GM23248 (cell line): ENCODE results near the gene PTPN7. TPM values are rescaled to one million over a fixed set of nuclear protein-coding genes. Genes with fewer than 3 reads are reported as not detected.

ENCODE experiments used
- DNase-seq: peaks from one replicate; pipeline ENCODE4 v3.0.0-alpha.2; 2015
- H2AFZ ChIP-seq: fragments of 200-600 bp; sonication (generic); 2 replicates; pipeline ENCODE4 v1.6.1; 2016; ENCODE audit warnings: antibody characterized with exemption
- H3F3A ChIP-seq: fragments of 200-600 bp; sonication (generic); 2 replicates; pipeline ENCODE4 v1.6.1; 2016; ENCODE audit warnings: mild to moderate bottlenecking, antibody characterized with exemption, mixed run types; ENCODE audit not compliant: insufficient read depth
- H3K27ac ChIP-seq: fragments of 200-600 bp; sonication (generic); 2 replicates; pipeline ENCODE4 v1.5.1; 2016; ENCODE audit warnings: mild to moderate bottlenecking
- H3K27me3 ChIP-seq: fragments of 200-600 bp; sonication (generic); replicated peaks from 2 replicates; pipeline ENCODE4 v1.6.1; 2016; ENCODE audit warnings: mild to moderate bottlenecking; ENCODE audit not compliant: insufficient read depth
- H3K36me3 ChIP-seq: fragments of 200-600 bp; sonication (generic); 2 replicates; pipeline ENCODE4 v1.6.1; 2016; ENCODE audit warnings: low read depth, mild to moderate bottlenecking
- H3K4me1 ChIP-seq: fragments of 200-600 bp; sonication (generic); 2 replicates; pipeline ENCODE4 v1.6.1; 2016; ENCODE audit warnings: mild to moderate bottlenecking; ENCODE audit not compliant: insufficient read depth
- H3K4me2 ChIP-seq: fragments of 200-600 bp; sonication (generic); one replicate; pipeline ENCODE4 v1.6.1; 2016; ENCODE audit warnings: mild to moderate bottlenecking; ENCODE audit not compliant: unreplicated experiment
- H3K4me3 ChIP-seq: fragments of 200-600 bp; sonication (generic); 2 replicates; pipeline ENCODE4 v1.5.1; 2016; ENCODE audit warnings: mild to moderate bottlenecking
- H3K79me2 ChIP-seq: fragments of 200-600 bp; sonication (generic); 2 replicates; pipeline ENCODE4 v1.6.1; 2016; ENCODE audit warnings: mild to moderate bottlenecking; ENCODE audit not compliant: insufficient read depth
- H3K9ac ChIP-seq: fragments of 200-600 bp; sonication (generic); 2 replicates; pipeline ENCODE4 v1.6.1; 2016; ENCODE audit warnings: mild to moderate bottlenecking
- H3K9me2 ChIP-seq: fragments of 200-600 bp; sonication (generic); 2 replicates; pipeline ENCODE4 v1.6.1; 2016; ENCODE audit warnings: mixed run types, mild to moderate bottlenecking, moderate library complexity; ENCODE audit not compliant: insufficient read depth
- H3K9me3 ChIP-seq: fragments of 200-600 bp; sonication (generic); one replicate; pipeline ENCODE4 v1.6.1; 2017; ENCODE audit warnings: low read depth
- H4K20me1 ChIP-seq: fragments of 200-600 bp; sonication (generic); 2 replicates; pipeline ENCODE4 v1.6.0; 2016; ENCODE audit not compliant: insufficient read depth
- EZH2 ChIP-seq: fragments of 200-600 bp; sonication (generic); IDR thresholded peaks from 2 replicates; pipeline ENCODE4 v1.6.1; 2018; ENCODE audit warnings: antibody characterized with exemption, mild to moderate bottlenecking; ENCODE audit not compliant: insufficient read depth, poor library complexity, severe bottlenecking
- EZH2phosphoT487 ChIP-seq: fragments of 200-600 bp; sonication (generic); IDR thresholded peaks from 2 replicates; pipeline ENCODE4 v1.6.1; 2018; ENCODE audit warnings: antibody characterized with exemption, moderate library complexity, mild to moderate bottlenecking, low read depth; ENCODE audit not compliant: insufficient read depth
- WGBS, 2 experiments: methylation state at CpG; one replicate each; pipeline ENCODE4 v1.1.6; 2015 to 2017; ENCODE audit warnings: low lambda C conversion rate in 2 of 2, low coverage in 1 of 2; ENCODE audit errors: missing lambda C conversion rate in 2 of 2; 5-methylcytosine and 5-hydroxymethylcytosine counted together
- in situ Hi-C: fragments of 300-500 bp; cut with MboI; formaldehyde crosslinking; loops from 2 replicates; pipeline ENCODE4 v1.15.0; 2020
- polyA plus RNA-seq: library from polyadenylated mRNA; unstranded; fragments of >200 nt; fragmentation: Nextera tagmentation; extraction: Ambion mirVana; gene quantifications from 2 replicates; pipeline ENCODE4 v1.2.1, GENCODE V29; 2016
- total RNA-seq: library from RNA; depleted of rRNA; stranded (reverse); fragments of >200 nt; shearing (Covaris generic); gene quantifications from 2 replicates; pipeline ENCODE4 v1.2.3, GENCODE V29; 2014

PTPN7 gene
- total and polyA plus RNA-seq, 2 experiments from 2014 or later: not detected

GRCh38 chr1:202161151-202162046 lies 997 bp upstream of the PTPN7 start:
- H3K36me3 ChIP-seq: no peaks in the 10 kb centered on the region
- no peaks in the 10 kb centered on the region for H3F3A ChIP-seq
- no peaks in the 10 kb centered on the region for H3K9me2 ChIP-seq
- no peaks in the 10 kb centered on the region for H3K9me3 ChIP-seq
- 74 to 77% methylated on average over 22 of the region's 22 CpGs for WGBS, 2 experiments
- no peak overlapping the region for H3K9ac ChIP-seq
- no peaks in the 10 kb centered on the region for H3K4me1 ChIP-seq
- no peak for TF ChIP-seq EZH2phosphoT487
- TF ChIP-seq EZH2: no peak
- H3K79me2 ChIP-seq: no peaks in the 10 kb centered on the region
- no peak overlapping the region for H3K4me2 ChIP-seq
- H3K4me3 ChIP-seq: no peak overlapping the region
- no peaks in the 10 kb centered on the region for H4K20me1 ChIP-seq
- in situ Hi-C loops: no loop called here
- H3K27ac ChIP-seq: no peak overlapping the region
- no peaks in the 10 kb centered on the region for H3K27me3 ChIP-seq
- no peak for DNase-seq
- H2AFZ ChIP-seq: no peak overlapping the region

GRCh38 chr1:202159534-202160371 lies 649 bp downstream of the PTPN7 start:
- no peaks in the 10 kb centered on the region for H3K27me3 ChIP-seq
- H3K36me3 ChIP-seq: no peaks in the 10 kb centered on the region
- no peak overlapping the region for H2AFZ ChIP-seq
- no peaks in the 10 kb centered on the region for H4K20me1 ChIP-seq
- H3K4me3 ChIP-seq: no peak overlapping the region
- DNase-seq: no peak
- WGBS, 2 experiments: 85 to 88% methylated on average over 16 of the region's 16 CpGs
- TF ChIP-seq EZH2phosphoT487 (no peak), EZH2 (no peak)
- in situ Hi-C loops: no loop called here
- H3K9me2 ChIP-seq: no peaks in the 10 kb centered on the region
- H3K27ac ChIP-seq: no peak overlapping the region
- H3K4me2 ChIP-seq: no peak overlapping the region
- H3K79me2 ChIP-seq: no peaks in the 10 kb centered on the region
- H3K9me3 ChIP-seq: no peaks in the 10 kb centered on the region
- H3K4me1 ChIP-seq: no peaks in the 10 kb centered on the region
- no peaks in the 10 kb centered on the region for H3F3A ChIP-seq
- no peak overlapping the region for H3K9ac ChIP-seq

GRCh38 chr1:202158810-202159533 lies 1.4 kb downstream of the PTPN7 start:
- Histone ChIP-seq H3K4me3 (no peak overlapping the region), H3K79me2 (no peaks in the 10 kb centered on the region), H3K27ac (no peak overlapping the region), H3K36me3 (no peaks in the 10 kb centered on the region), H3K4me1 (no peaks in the 10 kb centered on the region), H3K9ac (no peak overlapping the region), H3K4me2 (no peak overlapping the region), H3F3A (no peaks in the 10 kb centered on the region), H3K27me3 (no peaks in the 10 kb centered on the region), H4K20me1 (no peaks in the 10 kb centered on the region), H3K9me3 (no peaks in the 10 kb centered on the region), H2AFZ (no peak overlapping the region), H3K9me2 (no peaks in the 10 kb centered on the region)
- TF ChIP-seq EZH2phosphoT487 (no peak), EZH2 (no peak)
- no peak for DNase-seq
- WGBS, 2 experiments: 89 to 90% methylated on average over 10 of the region's 10 CpGs
- in situ Hi-C loops: no loop called here

GRCh38 chr1:202157945-202158344 lies 2.5 kb downstream of the PTPN7 start:
- in situ Hi-C loops: no loop called here

More at GRCh38 chr1:202157945-202158344, 2.5 kb downstream of the PTPN7 start:
- Histone ChIP-seq H3K36me3 (no peaks in the 10 kb centered on the region), H4K20me1 (no peaks in the 10 kb centered on the region), H3K9me3 (no peaks in the 10 kb centered on the region), H3K27ac (no peak overlapping the region), H3K4me1 (no peaks in the 10 kb centered on the region), H3K9ac (no peak overlapping the region), H3K4me2 (no peak overlapping the region), H2AFZ (no peak overlapping the region), H3K27me3 (0 out of 2 replicates have a peak, but pooled peaks cover 2% of the 10 kb centered on the region), H3K9me2 (no peaks in the 10 kb centered on the region), H3K4me3 (no peak overlapping the region), H3F3A (no peaks in the 10 kb centered on the region), H3K79me2 (no peaks in the 10 kb centered on the region)
- 76 to 86% methylated on average over 10 of the region's 10 CpGs for WGBS, 2 experiments
- TF ChIP-seq EZH2 (no peak), EZH2phosphoT487 (no peak)
- no peak for DNase-seq
